ENCODE data around the gene TOB2. TPM values are rescaled to one million over a fixed set of nuclear protein-coding genes. Genes with fewer than 3 reads are reported as not detected.
"Not testable (repeated sequence)": the region's sequence is repeated elsewhere in the genome, so short reads cannot be mapped to it uniquely, and the experiment has no call there.

Gene TOB2
- polyA plus RNA-seq, 6 donors from 2014 or later = 14.0 to 24.0 (median 22.2) TPM

DNA sequence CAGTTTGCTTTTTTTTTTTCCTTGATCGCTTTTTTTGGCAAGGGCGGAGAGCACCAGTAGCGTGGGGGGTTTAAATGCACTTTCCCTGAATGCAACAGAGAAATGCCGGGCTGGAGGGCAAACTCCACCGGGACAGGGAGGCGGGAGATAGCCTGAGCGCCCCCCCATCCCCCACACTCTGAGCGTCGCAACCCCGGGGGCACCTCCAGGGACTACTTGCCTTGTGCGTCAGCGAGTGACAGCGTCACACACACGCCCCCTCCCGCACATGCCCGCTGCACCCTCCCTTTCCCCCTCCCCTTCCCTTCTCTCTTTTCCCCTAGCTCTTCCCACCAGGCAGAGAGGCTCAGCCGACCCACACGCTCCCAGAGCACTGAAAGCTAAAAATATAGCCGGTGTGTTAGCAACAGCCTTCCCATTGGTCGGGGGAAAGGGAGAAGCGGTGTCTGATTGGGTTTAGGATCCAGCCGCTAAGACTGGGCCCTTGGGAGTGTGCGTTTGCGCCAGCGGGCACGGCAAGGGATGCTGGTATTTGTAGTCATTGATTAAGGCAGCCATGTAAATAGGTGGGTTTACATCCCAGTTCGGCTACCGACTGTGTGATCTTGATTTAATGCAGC, 1.7 kb upstream of the TOB2 start:
- peaks cover 33 to 40% (median 39%) of the 10 kb centered on the region in 3 donors for H3K4me1 Mint-ChIP-seq
- no peaks in the 10 kb centered on the region for H3K36me3 Mint-ChIP-seq
- H3K4me3 Mint-ChIP-seq = peak overlapping the region; percentile 84 to 100 (median 93)
- no peaks in the 10 kb centered on the region for H3K27me3 Mint-ChIP-seq
- H3K9me3 Mint-ChIP-seq = no peaks in the 10 kb centered on the region
- ATAC-seq (ENCODE audit: low read depth in 2 of 2) = peak; percentile 64
- H3K27ac Mint-ChIP-seq = peak overlapping the region; percentile 94 to 100 (median 98)
- peak; percentile 92 for DNase-seq

DNA sequence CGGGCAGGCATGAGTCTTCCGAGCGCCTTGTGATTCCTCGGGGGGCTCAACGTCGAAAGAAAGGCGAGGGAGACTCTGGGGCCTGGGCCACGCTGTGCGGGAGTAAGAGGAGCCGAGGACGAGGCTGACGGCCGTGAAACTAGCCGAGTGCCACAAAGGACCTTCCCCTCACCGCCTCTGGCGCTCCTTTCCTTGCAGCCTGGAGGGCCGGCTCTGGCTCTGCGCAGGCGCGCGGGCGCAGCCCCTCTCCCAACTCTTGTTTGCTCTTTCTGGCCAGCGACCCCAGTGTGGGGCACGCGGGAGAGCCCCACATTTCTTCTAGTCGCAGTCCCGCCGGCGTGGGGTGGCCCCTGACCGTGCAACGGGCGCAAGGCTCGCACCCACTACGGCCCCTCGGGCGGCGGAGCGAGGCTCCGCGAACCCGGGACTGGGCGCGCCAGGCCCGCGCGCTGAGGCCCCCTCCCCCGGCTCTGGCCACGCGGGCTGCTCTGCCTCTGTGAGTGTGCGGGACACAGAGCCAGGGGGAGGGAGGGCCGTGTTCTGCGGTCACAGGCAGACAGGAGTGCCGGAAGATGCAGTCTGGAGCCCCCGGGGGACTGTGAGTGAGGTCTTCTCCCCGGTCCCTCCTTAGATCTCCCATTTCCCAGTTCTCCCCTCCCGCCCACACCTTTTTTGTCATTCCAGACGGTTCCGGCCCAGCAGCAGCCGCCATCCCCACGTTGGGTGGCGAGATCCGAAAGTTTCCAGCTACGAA, 1.0 kb upstream of the TOB2 start:
- Mint-ChIP-seq H3K4me1 (peaks cover 33 to 46% (median 41%) of the 10 kb centered on the region in 3 donors), H3K36me3 (no peaks in the 10 kb centered on the region), H3K27me3 (no peaks in the 10 kb centered on the region), H3K4me3 (peak overlapping the region; percentile 84 to 100 (median 93)), H3K27ac (peak overlapping the region; percentile 94 to 100 (median 99)), H3K9me3 (no peaks in the 10 kb centered on the region)
- peak; percentile 62 for DNase-seq
- peak; percentile 5 to 9 for ATAC-seq (ENCODE audit: low read depth in 2 of 2)

DNA sequence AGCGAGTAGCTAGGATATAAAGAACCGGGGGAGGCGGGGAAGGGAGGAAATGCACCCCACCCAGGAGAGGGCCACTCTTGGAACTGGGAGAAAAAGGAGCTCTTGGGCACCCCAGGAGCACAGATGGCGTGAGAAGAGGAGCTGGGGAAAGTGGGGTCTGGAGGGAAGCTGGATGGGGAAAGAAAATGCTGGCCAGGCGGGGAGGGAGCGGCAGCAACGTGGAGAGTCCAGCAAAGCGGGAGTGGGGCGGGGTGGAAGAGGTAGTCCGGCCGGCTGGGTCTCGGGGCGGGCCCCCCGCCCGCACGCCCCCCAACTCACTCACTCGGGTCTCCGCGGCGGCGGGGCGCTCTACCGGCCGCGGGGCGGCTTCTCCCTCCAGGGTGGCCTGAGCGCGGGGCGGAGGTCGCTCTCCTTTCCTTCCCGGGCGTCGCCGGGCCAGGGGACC, 522 bp downstream of the TOB2 start:
- ATAC-seq (ENCODE audit: low read depth in 2 of 2) (no peak), DNase-seq (no peak)
- H3K27ac Mint-ChIP-seq = peak overlapping the region; percentile 94 to 99 (median 99)
- H3K27me3 Mint-ChIP-seq = no peaks in the 10 kb centered on the region
- peak overlapping the region; percentile 84 to 100 (median 93) for H3K4me3 Mint-ChIP-seq
- no peaks in the 10 kb centered on the region for H3K36me3 Mint-ChIP-seq
- H3K4me1 Mint-ChIP-seq = peaks cover 33 to 49% (median 47%) of the 10 kb centered on the region in 3 donors
- H3K9me3 Mint-ChIP-seq = no peaks in the 10 kb centered on the region

DNA sequence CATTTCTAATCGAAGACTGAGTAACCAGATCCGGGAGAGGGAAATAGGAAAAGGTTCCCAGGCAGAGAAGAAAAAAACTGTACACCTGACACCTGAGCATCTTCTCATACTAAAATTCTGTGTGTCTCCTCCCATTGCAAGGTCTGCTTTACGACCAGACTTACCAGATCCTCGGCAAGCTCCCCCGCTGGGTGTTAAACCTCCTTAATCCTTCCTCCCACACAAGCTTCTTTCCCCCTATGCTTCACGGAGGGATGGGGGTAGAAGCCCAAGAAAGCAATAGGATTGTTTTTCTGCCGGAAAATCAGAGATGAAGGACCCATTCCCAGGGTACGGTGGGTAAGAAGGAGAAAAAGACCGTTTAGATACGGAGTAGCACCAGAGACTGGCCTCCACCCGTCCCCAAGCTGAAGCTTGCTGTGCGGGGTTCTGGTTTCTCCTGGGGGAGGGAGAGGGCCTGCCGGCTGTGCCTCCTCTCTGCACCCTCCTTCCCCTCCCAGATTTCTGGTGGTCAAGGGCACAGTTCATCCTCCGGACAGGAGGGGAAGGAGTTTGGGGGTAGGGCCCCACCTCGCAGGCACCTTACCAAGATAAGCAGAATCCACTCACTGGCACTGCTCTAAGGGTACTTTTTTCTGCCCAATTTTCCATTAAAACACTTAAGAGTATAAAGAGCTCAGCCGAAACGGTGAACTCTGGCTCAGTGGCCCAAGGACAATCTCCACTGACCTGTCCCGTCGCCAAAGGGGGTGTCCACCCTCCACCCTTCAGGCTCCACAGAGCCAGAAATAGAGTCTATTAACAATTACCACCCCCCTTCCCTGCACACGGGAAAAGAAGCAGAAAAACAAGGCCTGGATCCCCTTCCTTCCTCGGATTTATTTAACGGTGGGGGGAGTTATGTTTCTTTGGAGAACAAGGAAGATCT, 1.2 kb downstream of the TOB2 start:
- Mint-ChIP-seq H3K27me3 (no peaks in the 10 kb centered on the region), H3K4me3 (peak overlapping the region; percentile 84 to 100 (median 93)), H3K9me3 (no peaks in the 10 kb centered on the region), H3K4me1 (peaks cover 33 to 52% (median 47%) of the 10 kb centered on the region in 3 donors), H3K27ac (peak overlapping the region; percentile 94 to 99 (median 96)), H3K36me3 (no peaks in the 10 kb centered on the region)
- DNase-seq (peak; percentile 32), ATAC-seq (ENCODE audit: low read depth in 2 of 2) (no peak)

DNA sequence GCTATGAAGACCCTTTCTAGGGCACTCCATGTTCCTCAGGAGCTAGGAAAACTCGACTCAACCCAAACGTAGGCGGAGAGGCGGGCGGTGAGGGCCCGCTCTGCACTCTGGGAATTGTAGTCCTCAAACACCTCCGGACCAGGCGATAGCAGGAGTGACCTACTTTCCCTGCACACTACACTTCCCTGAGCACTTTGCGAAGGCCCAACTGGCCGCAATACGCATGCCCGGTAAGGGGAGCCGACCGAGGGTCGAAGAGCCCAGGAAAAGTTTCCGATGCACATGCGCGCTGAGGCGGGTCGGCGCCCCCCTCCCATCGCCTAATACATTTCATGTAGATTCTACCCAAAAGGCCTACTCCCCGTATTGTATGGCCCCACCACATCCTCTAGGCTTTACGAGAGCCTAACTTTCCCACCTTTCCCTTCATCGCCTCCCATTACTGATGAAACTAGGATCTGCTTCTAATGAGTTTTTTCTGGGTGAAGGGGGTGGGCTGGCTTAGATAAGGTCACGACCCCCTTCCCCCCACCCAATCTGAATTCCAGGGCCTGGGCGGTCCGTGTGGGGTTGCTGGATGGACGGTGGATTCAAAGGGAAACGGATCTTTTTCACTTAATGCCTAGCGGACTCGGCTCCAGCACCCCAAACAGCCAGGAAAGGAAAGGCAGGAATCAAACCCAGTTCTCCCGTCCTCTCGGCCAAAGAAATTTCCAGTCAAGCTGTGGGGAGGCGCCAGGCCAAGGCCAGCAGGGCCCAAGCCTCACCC, 2.1 kb downstream of the TOB2 start:
- H3K27ac Mint-ChIP-seq = peak overlapping the region; percentile 93 to 99 (median 96)
- H3K27me3 Mint-ChIP-seq = no peaks in the 10 kb centered on the region
- peak overlapping the region; percentile 84 to 100 (median 93) for H3K4me3 Mint-ChIP-seq
- H3K4me1 Mint-ChIP-seq = peaks cover 33 to 54% (median 47%) of the 10 kb centered on the region in 3 donors
- DNase-seq = peak; percentile 79
- ATAC-seq (ENCODE audit: low read depth in 2 of 2) = peak; percentile 36 to 42
- H3K9me3 Mint-ChIP-seq = no peaks in the 10 kb centered on the region
- H3K36me3 Mint-ChIP-seq = no peaks in the 10 kb centered on the region

DNA sequence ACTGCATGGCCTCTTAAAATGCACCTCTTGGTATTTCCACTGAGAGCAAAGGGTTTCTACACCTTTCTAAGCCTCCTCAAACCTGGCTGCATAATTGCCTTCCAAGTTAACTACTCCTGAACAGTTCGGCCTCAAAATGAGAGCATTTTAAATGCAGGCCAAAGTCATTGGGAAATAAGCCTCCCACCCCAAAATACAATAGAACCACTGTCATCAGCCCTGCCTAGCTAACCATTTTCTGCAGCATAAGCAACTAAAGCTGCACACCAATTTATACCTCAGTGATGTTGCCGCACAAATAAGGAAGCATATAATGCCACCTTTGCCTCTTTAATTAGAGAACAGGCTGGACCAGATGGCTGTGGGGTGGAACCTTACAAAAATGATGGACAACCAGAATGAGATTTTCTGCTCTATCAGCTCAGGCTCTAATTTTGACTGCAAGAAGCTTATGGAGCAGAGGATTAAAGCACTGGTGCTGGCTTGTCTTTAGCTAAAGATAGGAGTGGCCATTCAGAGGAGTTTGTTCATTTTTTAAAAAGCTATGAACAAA, 4.3 kb downstream of the TOB2 start:
- no peak for DNase-seq
- H3K4me3 Mint-ChIP-seq = peak overlapping the region in 4 of 8 donors; percentile 15 to 92 (median 88)
- no peak for ATAC-seq (ENCODE audit: low read depth in 2 of 2)
- peaks cover 23 to 54% (median 34%) of the 10 kb centered on the region in 3 donors for H3K4me1 Mint-ChIP-seq
- H3K36me3 Mint-ChIP-seq = no peaks in the 10 kb centered on the region
- H3K27me3 Mint-ChIP-seq = no peaks in the 10 kb centered on the region
- H3K27ac Mint-ChIP-seq = peak overlapping the region in 3 of 6 donors; percentile 32 to 67 (median 62)
- no peaks in the 10 kb centered on the region for H3K9me3 Mint-ChIP-seq

GRCh38 chr22:41440511-41440910, 6.1 kb downstream of the TOB2 start:
- not testable (repeated sequence) for H3K9me3 Mint-ChIP-seq; H3K27me3 Mint-ChIP-seq; DNase-seq; ATAC-seq (ENCODE audit: low read depth in 2 of 2); H3K4me3 Mint-ChIP-seq
- Mint-ChIP-seq H3K36me3 (peaks cover 0 to 13% of the 10 kb centered on the region in 2 donors), H3K4me1 (peaks cover 24 to 58% (median 33%) of the 10 kb centered on the region in 3 donors), H3K27ac (peak overlapping the region in 1 of 6 donors; percentile 78)

DNA sequence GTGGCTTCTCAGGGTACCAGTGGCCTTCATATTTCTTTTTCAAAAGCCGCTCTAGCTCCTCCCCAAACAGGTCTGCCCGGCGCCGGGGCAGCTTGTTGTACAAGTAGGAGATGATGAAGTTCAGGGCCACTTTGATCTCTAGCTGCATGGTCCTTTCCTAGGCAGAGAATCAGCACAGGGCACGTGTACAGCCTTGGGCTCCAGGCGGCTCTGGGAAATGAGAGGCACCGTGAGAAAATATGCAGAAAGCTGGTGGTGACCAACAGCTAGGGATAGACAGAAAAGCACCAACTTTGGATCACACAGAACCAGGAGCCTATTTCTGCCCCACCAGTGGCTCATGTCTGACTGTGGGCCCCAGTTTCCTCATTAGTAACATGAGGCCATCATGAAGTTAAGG, 9.4 kb downstream of the TOB2 start:
- peak overlapping the region in 1 of 6 donors; percentile 49 for H3K27ac Mint-ChIP-seq
- ATAC-seq (ENCODE audit: low read depth in 2 of 2) (no peak), DNase-seq (no peak)
- no peaks in the 10 kb centered on the region for H3K9me3 Mint-ChIP-seq
- no peaks in the 10 kb centered on the region for H3K27me3 Mint-ChIP-seq
- H3K36me3 Mint-ChIP-seq = peaks cover 0 to 13% of the 10 kb centered on the region in 2 donors
- no peak overlapping the region for H3K4me3 Mint-ChIP-seq
- H3K4me1 Mint-ChIP-seq = peaks cover 11 to 33% (median 22%) of the 10 kb centered on the region in 3 donors

- Mint-ChIP-seq H3K9me3 (no peaks in the 10 kb centered on the region), H3K36me3 (peaks cover 0 to 13% of the 10 kb centered on the region in 2 donors), H3K27ac (peak overlapping the region in 2 of 6 donors; percentile 49 to 77), H3K4me3 (no peak overlapping the region), H3K4me1 (peaks cover 11 to 34% (median 25%) of the 10 kb centered on the region in 3 donors), H3K27me3 (no peaks in the 10 kb centered on the region)
- ATAC-seq (ENCODE audit: low read depth in 2 of 2) (no peak), DNase-seq (no peak)
Observed at GRCh38 chr22:41436322-41437113, 10.1 kb downstream of the TOB2 start.

DNA sequence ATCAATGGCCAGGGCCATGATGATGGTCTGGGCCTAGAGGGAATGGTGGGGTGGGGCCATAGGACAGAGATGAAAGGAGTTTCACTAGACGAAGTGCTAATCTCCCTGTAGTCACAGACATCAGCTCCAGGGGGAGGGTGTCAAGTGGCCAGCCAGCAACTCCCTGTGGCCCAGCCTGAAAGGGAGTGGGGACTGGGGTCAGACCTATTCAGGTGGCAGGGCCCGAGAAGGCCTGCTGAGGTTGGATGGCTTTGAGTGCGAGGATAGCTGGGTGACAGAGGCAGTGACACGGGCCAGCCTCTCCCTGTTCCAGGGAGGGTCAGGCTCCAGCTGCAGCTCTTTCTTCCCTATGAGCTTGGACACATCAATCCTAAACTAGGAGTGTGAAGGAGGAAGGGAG, 11.0 kb downstream of the TOB2 start:
- Mint-ChIP-seq H3K27ac (peak overlapping the region in 3 of 6 donors; percentile 47 to 60 (median 49)), H3K36me3 (peaks cover 4 to 13% of the 10 kb centered on the region in 2 donors), H3K27me3 (no peaks in the 10 kb centered on the region), H3K4me1 (peaks cover 16 to 35% (median 30%) of the 10 kb centered on the region in 3 donors), H3K9me3 (no peaks in the 10 kb centered on the region), H3K4me3 (no peak overlapping the region)
- no peak for ATAC-seq (ENCODE audit: low read depth in 2 of 2)
- no peak for DNase-seq

GRCh38 chr22:41434361-41435003, 12.1 kb downstream of the TOB2 start:
- not testable (repeated sequence) for DNase-seq

More at GRCh38 chr22:41434361-41435003, 12.1 kb downstream of the TOB2 start:
- peaks cover 4 to 13% of the 10 kb centered on the region in 2 donors for H3K36me3 Mint-ChIP-seq
- H3K9me3 Mint-ChIP-seq; H3K27me3 Mint-ChIP-seq; H3K4me3 Mint-ChIP-seq; ATAC-seq (ENCODE audit: low read depth in 2 of 2): not testable (repeated sequence)
- peak overlapping the region in 3 of 6 donors; percentile 47 to 80 (median 49) for H3K27ac Mint-ChIP-seq
- H3K4me1 Mint-ChIP-seq = peaks cover 16 to 33% (median 30%) of the 10 kb centered on the region in 3 donors

Data from naive B cell (primary cell).